Fibroblast of lung (primary cell): Measurements from ENCODE around the gene TUBA4A. TPM values are rescaled to one million over a fixed set of nuclear protein-coding genes. Genes with fewer than 3 reads are reported as not detected.
"Not testable (repeated sequence)": the region's sequence is repeated elsewhere in the genome, so short reads cannot be mapped to it uniquely, and the experiment has no call there.

Source experiments
- DNase-seq, 2 donors: peaks; one replicate each; pipeline versions ENCODE4 v3.0.0 to v3.0.0-alpha.2; 2010; ENCODE audit warnings: low read depth in 2 of 2
- H2AFZ ChIP-seq: 2 replicates; pipeline ENCODE4 v1.5.1; 2012; ENCODE audit warnings: low read length, control low read depth, inconsistent platforms
- H3K27ac ChIP-seq: 2 replicates; pipeline ENCODE4 v1.5.1; 2011; ENCODE audit warnings: low read length, control low read depth; ENCODE audit not compliant: insufficient read depth
- H3K27me3 ChIP-seq: 2 replicates; pipeline ENCODE4 v1.5.1; 2011; ENCODE audit warnings: mild to moderate bottlenecking, low read length; ENCODE audit not compliant: control insufficient read depth, insufficient read depth
- H3K36me3 ChIP-seq: 2 replicates; pipeline ENCODE4 v1.5.1; 2011; ENCODE audit warnings: low read length; ENCODE audit not compliant: control insufficient read depth, insufficient read depth
- H3K4me1 ChIP-seq: 2 replicates; pipeline ENCODE4 v1.5.1; 2011; ENCODE audit warnings: low read length; ENCODE audit not compliant: control insufficient read depth, insufficient read depth; ENCODE audit errors: extremely low read depth
- H3K4me2 ChIP-seq: 2 replicates; pipeline ENCODE4 v1.5.1; 2011; ENCODE audit warnings: low read length, control low read depth; ENCODE audit not compliant: insufficient read depth; ENCODE audit errors: extremely low read depth
- H3K4me3 ChIP-seq, 4 experiments: fragments of 200-600 bp in 1 of 4; sonication (generic) in 1 of 4; replicated peaks in 1 of 4; 2 replicates each; pipeline ENCODE4 v1.5.1; 2011 to 2016; ENCODE audit warnings: low read length in 4 of 4, low read depth in 3 of 4, mild to moderate bottlenecking in 3 of 4, control low read depth in 2 of 4, inconsistent platforms in 1 of 4, mixed read lengths in 1 of 4; ENCODE audit not compliant: insufficient read depth in 1 of 4; ENCODE audit errors: control extremely low read depth in 1 of 4
- H3K79me2 ChIP-seq: 2 replicates; pipeline ENCODE4 v1.5.1; 2012; ENCODE audit warnings: mild to moderate bottlenecking, low read length, inconsistent platforms; ENCODE audit not compliant: control insufficient read depth, insufficient read depth
- H3K9ac ChIP-seq: 2 replicates; pipeline ENCODE4 v1.5.1; 2011; ENCODE audit warnings: mild to moderate bottlenecking, low read length, control low read depth; ENCODE audit not compliant: insufficient read depth
- H3K9me3 ChIP-seq: 2 replicates; pipeline ENCODE4 v1.5.1; 2012; ENCODE audit warnings: low read depth, low read length; ENCODE audit not compliant: control insufficient read depth, insufficient read depth
- H4K20me1 ChIP-seq: 2 replicates; pipeline ENCODE4 v1.5.1; 2011; ENCODE audit warnings: low read length; ENCODE audit not compliant: control insufficient read depth, insufficient read depth; ENCODE audit errors: extremely low read depth
- CTCF ChIP-seq, 2 donors: IDR thresholded peaks in 1 of 2; conservative IDR thresholded peaks in 1 of 2; 1 replicate in 1 of 2; 2 replicates in 1 of 2; pipeline ENCODE4 v1.5.1; 2011 to 2012; ENCODE audit warnings: low read length in 2 of 2, control low read depth in 1 of 2, inconsistent platforms in 1 of 2, low read depth in 1 of 2, mild to moderate bottlenecking in 1 of 2
- EZH2 ChIP-seq: IDR thresholded peaks from 2 replicates; pipeline ENCODE4 v1.5.1; 2012; ENCODE audit warnings: low read length, control low read depth, mild to moderate bottlenecking; ENCODE audit errors: missing control alignments
- polyA plus RNA-seq, 2 donors: library from polyadenylated mRNA; depleted of rRNA in 1 of 2; stranded (reverse) in 1 of 2; unstranded in 1 of 2; fragments of >200 nt; gene quantifications; 2 replicates each; pipeline ENCODE4 v1.2.1, GENCODE V29; 2011 to 2012; ENCODE audit warnings: missing spikeins in 1 of 2
- total RNA-seq: library from RNA; depleted of rRNA; stranded (reverse); fragments of >200 nt; gene quantifications from 2 replicates; pipeline ENCODE4 v1.2.1, GENCODE V29; 2014

Gene TUBA4A
- total and polyA plus RNA-seq, 2 donors (not counting 1 experiment from before 2014, with no cell fraction given): 5.6 to 14.7 TPM

- Histone ChIP-seq H3K36me3 (no peaks in the 10 kb centered on the region), H2AFZ (no peak overlapping the region), H3K4me3 (no peak overlapping the region), H3K4me2 (no peak overlapping the region), H4K20me1 (no peaks in the 10 kb centered on the region), H3K4me1 (no peaks in the 10 kb centered on the region), H3K9me3 (no peaks in the 10 kb centered on the region), H3K27ac (no peak overlapping the region), H3K79me2 (no peaks in the 10 kb centered on the region), H3K9ac (no peak overlapping the region), H3K27me3 (peaks cover 17% of the 10 kb centered on the region)
- DNase-seq: no peak
- TF ChIP-seq EZH2 (no peak), CTCF (conservative IDR thresholded peaks at IDR 0.05 in 1 of 2, IDR thresholded peaks at IDR 0.05 in 1 of 2; ENCODE audit: low read depth in 1 of 2, low read length in 2 of 2) (no peak)
Measured at GRCh38 chr2:219266232-219266631, 12.5 kb upstream of the TUBA4A start.

GRCh38 chr2:219261024-219261855, 7.5 kb upstream of the TUBA4A start:
- Histone ChIP-seq H3K79me2 (no peaks in the 10 kb centered on the region), H3K36me3 (no peaks in the 10 kb centered on the region), H3K27me3 (peaks cover 12% of the 10 kb centered on the region), H3K4me1 (no peaks in the 10 kb centered on the region), H3K9ac (no peak overlapping the region), H3K9me3 (no peaks in the 10 kb centered on the region), H2AFZ (no peak overlapping the region), H3K4me2 (no peak overlapping the region), H3K27ac (no peak overlapping the region), H3K4me3 (no peak overlapping the region), H4K20me1 (no peaks in the 10 kb centered on the region)
- no peak for DNase-seq
- TF ChIP-seq EZH2 (no peak), CTCF (conservative IDR thresholded peaks at IDR 0.05 in 1 of 2, IDR thresholded peaks at IDR 0.05 in 1 of 2; ENCODE audit: low read depth in 1 of 2, low read length in 2 of 2) (no peak)

- H3K4me2 ChIP-seq: not testable (repeated sequence)
Measured at GRCh38 chr2:219258942-219259341, 5.2 kb upstream of the TUBA4A start.

More at GRCh38 chr2:219258942-219259341, 5.2 kb upstream of the TUBA4A start:
- H3K4me3 ChIP-seq, H4K20me1 ChIP-seq, H2AFZ ChIP-seq, DNase-seq, H3K79me2 ChIP-seq, H3K27ac ChIP-seq, H3K4me1 ChIP-seq, H3K9me3 ChIP-seq, H3K9ac ChIP-seq, H3K36me3 ChIP-seq: not testable (repeated sequence)
- H3K27me3 ChIP-seq: peaks cover 17% of the 10 kb centered on the region
